Sigmoid colon (tissue), 7 donors: Measurements from ENCODE around the gene RPS14. TPM values are rescaled to one million over a fixed set of nuclear protein-coding genes. Genes with fewer than 3 reads are reported as not detected.
A peak's percentile ranks its signal among the peaks of the same experiment; 100 is the strongest.

Source experiments
- DNase-seq: peaks from one replicate; pipeline ENCODE4 v3.0.0-alpha.2; 2019
- H3K27ac ChIP-seq, 4 donors: fragments of 200-600 bp; sonication (generic); one replicate each; pipeline ENCODE4 v1.5.1; 2016 to 2019; ENCODE audit warnings: mild to moderate bottlenecking in 1 of 4
- H3K27me3 ChIP-seq, 3 donors: fragments of 200-600 bp; sonication (generic); one replicate each; pipeline ENCODE4 v1.5.1; 2019; ENCODE audit warnings: mild to moderate bottlenecking in 1 of 3
- H3K36me3 ChIP-seq, 4 donors: fragments of 200-600 bp; sonication (generic); one replicate each; pipeline ENCODE4 v1.5.1; 2016 to 2019
- H3K4me1 ChIP-seq, 4 donors: fragments of 200-600 bp; sonication (generic); one replicate each; pipeline ENCODE4 v1.5.1; 2017 to 2019
- H3K4me3 ChIP-seq, 4 donors: fragments of 200-600 bp; sonication (generic); one replicate each; pipeline ENCODE4 v1.5.1; 2017 to 2019; ENCODE audit warnings: mild to moderate bottlenecking in 2 of 4, moderate library complexity in 1 of 4
- H3K9me3 ChIP-seq, 4 donors: fragments of 200-600 bp in 3 of 4; sonication (generic) in 3 of 4; one replicate each; pipeline versions ENCODE4 v1.5.1 to v1.6.1; 2013 to 2019
- EP300 ChIP-seq, 4 donors: sonication (generic); formaldehyde crosslinking; IDR thresholded peaks; one replicate each; pipeline ENCODE4 v1.6.1; 2017; ENCODE audit warnings: antibody characterized with exemption in 4 of 4
- POLR2A ChIP-seq, 2 donors: fragments of 450-650 bp; IDR thresholded peaks; one replicate each; pipeline ENCODE4 v1.6.1; 2016; ENCODE audit warnings: antibody characterized with exemption in 2 of 2, mild to moderate bottlenecking in 2 of 2, moderate library complexity in 2 of 2
- POLR2AphosphoS5 ChIP-seq, 4 donors: sonication (generic); formaldehyde crosslinking; IDR thresholded peaks; one replicate each; pipeline ENCODE4 v1.6.1; 2017; ENCODE audit warnings: antibody characterized with exemption in 4 of 4
- WGBS, 2 donors: extraction: QIAGEN DNeasy Blood & Tissue Kit; methylation state at CpG; one replicate each; pipeline ENCODE4 v1.1.7; 2013; 5-methylcytosine and 5-hydroxymethylcytosine counted together
- intact Hi-C: fragments of 100-400 bp; cut with DNase I; formaldehyde crosslinking; loops from one replicate; pipeline ENCODE4 v1.15.1; 2023
- polyA plus RNA-seq, 3 donors: library from polyadenylated mRNA; stranded (reverse); fragments of 200-250 nt; gene quantifications; one replicate each; pipeline ENCODE4 v1.2.3, GENCODE V29; 2013
- total RNA-seq, 4 donors: library from RNA; depleted of rRNA; stranded (reverse); fragments of >200 nt; gene quantifications; one replicate each; pipeline ENCODE4 v1.1.0, GENCODE V29; 2016
- TF ChIP-seq, protein P1 (sequence below), 4 experiments: fragments of 450-650 bp in 3 of 4; fragments of 200-600 bp in 1 of 4; IDR thresholded peaks; one replicate each; pipeline ENCODE4 v1.5.1; 2016 to 2019; ENCODE audit warnings: antibody characterized with exemption in 4 of 4, mild to moderate bottlenecking in 3 of 4, moderate library complexity in 2 of 4
- donor health status: healthy with polysubstance abuse.
- donor health status: Bipolar disorder and iron deficiency.
- donor health status: healthy.

The RPS14 gene
- total and polyA plus RNA-seq, 7 donors: 3,111 to 7,878 (median 5,290) TPM

DNA sequence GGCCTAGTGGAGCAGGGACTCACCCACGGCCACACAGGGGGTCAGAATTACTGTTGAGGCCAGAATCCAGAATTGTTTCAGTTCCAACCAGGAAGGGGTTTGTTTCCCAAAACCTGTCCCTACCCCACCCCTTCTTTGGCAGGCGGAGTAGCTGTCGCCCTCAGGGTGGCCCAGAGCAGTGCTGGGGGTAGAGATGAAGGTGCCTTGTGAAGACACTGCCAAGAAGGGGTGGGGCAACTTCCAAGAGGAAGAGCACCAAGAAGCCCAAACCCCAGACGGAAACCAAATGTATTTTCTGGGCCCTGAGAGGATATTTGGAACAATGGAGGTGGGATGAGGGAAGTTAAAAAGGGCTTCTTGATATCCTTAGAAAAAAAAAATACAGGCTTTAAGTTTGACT is 47.0 kb upstream of the RPS14 start:
- TF ChIP-seq POLR2A (IDR thresholded peaks at IDR 0.05) (no peak), POLR2AphosphoS5 (IDR thresholded peaks at IDR 0.05) (no peak), EP300 (IDR thresholded peaks at IDR 0.05) (no peak)
- TF ChIP-seq, protein P1, sequence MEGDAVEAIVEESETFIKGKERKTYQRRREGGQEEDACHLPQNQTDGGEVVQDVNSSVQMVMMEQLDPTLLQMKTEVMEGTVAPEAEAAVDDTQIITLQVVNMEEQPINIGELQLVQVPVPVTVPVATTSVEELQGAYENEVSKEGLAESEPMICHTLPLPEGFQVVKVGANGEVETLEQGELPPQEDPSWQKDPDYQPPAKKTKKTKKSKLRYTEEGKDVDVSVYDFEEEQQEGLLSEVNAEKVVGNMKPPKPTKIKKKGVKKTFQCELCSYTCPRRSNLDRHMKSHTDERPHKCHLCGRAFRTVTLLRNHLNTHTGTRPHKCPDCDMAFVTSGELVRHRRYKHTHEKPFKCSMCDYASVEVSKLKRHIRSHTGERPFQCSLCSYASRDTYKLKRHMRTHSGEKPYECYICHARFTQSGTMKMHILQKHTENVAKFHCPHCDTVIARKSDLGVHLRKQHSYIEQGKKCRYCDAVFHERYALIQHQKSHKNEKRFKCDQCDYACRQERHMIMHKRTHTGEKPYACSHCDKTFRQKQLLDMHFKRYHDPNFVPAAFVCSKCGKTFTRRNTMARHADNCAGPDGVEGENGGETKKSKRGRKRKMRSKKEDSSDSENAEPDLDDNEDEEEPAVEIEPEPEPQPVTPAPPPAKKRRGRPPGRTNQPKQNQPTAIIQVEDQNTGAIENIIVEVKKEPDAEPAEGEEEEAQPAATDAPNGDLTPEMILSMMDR (IDR thresholded peaks at IDR 0.05): no peak
- intact Hi-C loops: no loop called here
- peak overlapping the region; percentile 58 to 78 (median 72) for H3K27ac ChIP-seq
- DNase-seq: no peak
- 83 to 87% methylated on average over 4 of the region's 4 CpGs for WGBS, 2 donors
- peaks cover 0 to 82% (median 72%) of the 10 kb centered on the region in 4 donors for H3K4me1 ChIP-seq
- H3K36me3 ChIP-seq: no peaks in the 10 kb centered on the region
- H3K27me3 ChIP-seq: no peaks in the 10 kb centered on the region
- no peak overlapping the region for H3K4me3 ChIP-seq
- H3K9me3 ChIP-seq: no peaks in the 10 kb centered on the region

DNA sequence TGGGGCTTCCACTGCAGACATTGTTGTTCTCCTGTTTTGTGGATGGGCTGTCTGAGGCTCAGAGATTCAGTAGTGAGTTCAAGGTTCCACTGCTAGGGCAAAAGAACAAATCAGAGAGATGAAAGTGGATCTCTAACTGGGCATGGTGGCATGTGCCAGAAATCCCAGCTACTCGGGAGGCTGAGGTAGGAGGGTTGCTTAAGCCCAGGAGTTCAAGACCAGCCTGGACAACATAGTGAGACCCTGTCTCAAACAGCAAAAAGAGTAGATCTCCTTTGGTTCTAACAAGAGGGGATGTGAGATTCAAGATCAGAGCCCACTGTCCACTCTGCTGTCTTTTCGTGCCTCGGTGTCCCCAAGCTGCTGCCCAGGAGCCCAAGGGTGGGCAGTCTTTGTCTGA is 46.6 kb upstream of the RPS14 start:
- no peak for TF ChIP-seq POLR2AphosphoS5 (IDR thresholded peaks at IDR 0.05)
- TF ChIP-seq, protein P1 (IDR thresholded peaks at IDR 0.05): no peak
- no peak for TF ChIP-seq POLR2A (IDR thresholded peaks at IDR 0.05)
- no peak for TF ChIP-seq EP300 (IDR thresholded peaks at IDR 0.05)
- Histone ChIP-seq H3K27ac (peak overlapping the region; percentile 58 to 78 (median 72)), H3K9me3 (no peaks in the 10 kb centered on the region), H3K4me3 (no peak overlapping the region), H3K36me3 (no peaks in the 10 kb centered on the region), H3K4me1 (peaks cover 0 to 83% (median 72%) of the 10 kb centered on the region in 4 donors), H3K27me3 (no peaks in the 10 kb centered on the region)
- intact Hi-C loops: no loop called here
- WGBS, 2 donors: 91 to 92% methylated on average over 3 of the region's 3 CpGs
- no peak for DNase-seq

DNA sequence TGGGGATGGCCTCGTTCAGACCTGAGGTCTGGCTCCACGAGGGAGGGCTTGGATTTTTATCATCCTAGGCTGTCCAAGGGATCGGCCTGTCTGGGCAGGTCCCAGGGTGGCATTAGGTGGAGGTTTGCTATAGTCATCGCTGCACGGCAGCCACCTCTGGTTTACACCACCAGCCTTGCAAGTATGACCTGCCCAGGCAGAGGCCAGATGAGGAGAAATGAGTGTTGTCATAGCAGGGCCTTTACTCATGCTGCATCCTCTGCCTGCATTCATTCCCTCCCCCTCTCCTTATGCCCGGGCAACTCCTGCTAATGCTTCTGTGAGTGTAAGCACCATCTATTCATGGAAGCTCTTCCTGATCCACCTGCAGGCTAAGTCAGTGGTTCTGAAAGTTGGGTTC is 43.1 kb upstream of the RPS14 start:
- WGBS, 2 donors: 85 to 87% methylated on average over 6 of the region's 6 CpGs
- Histone ChIP-seq H3K36me3 (no peaks in the 10 kb centered on the region), H3K4me1 (peaks cover 0 to 83% (median 74%) of the 10 kb centered on the region in 4 donors), H3K27me3 (no peaks in the 10 kb centered on the region), H3K9me3 (no peaks in the 10 kb centered on the region), H3K27ac (peak overlapping the region in 3 of 4 donors; percentile 95 to 97 (median 96)), H3K4me3 (no peak overlapping the region)
- intact Hi-C loops: no loop called here
- DNase-seq: no peak
- TF ChIP-seq, protein P1 (IDR thresholded peaks at IDR 0.05): no peak
- TF ChIP-seq POLR2AphosphoS5 (IDR thresholded peaks at IDR 0.05) (no peak), EP300 (IDR thresholded peaks at IDR 0.05) (no peak), POLR2A (IDR thresholded peaks at IDR 0.05) (no peak)

DNA sequence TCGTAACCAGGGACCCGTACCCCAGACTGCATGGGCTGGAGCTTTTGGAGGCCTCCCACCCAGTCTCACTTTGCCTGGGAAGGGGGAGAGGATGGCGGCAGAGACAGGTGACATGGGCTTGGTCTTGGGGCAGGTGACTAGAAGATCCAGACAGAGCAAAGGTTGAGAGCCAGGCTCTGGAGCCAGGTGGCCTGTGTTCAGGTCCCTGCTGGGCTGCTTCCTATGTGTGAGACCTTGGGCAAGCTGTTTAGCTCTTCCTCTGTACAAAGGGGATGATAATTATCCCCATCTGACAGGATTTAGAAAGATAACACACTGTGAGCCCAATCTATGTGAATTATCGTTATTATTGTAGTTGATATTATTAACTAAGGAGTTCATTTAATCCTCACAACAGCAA is 42.3 kb upstream of the RPS14 start:
- Histone ChIP-seq H3K4me1 (peaks cover 0 to 83% (median 74%) of the 10 kb centered on the region in 4 donors), H3K36me3 (no peaks in the 10 kb centered on the region), H3K4me3 (no peak overlapping the region), H3K27ac (peak overlapping the region; percentile 95 to 98 (median 96)), H3K9me3 (no peaks in the 10 kb centered on the region), H3K27me3 (no peaks in the 10 kb centered on the region)
- intact Hi-C loops: no loop called here
- 89 to 90% methylated on average over 4 of the region's 4 CpGs for WGBS, 2 donors
- no peak for DNase-seq
- TF ChIP-seq, protein P1 (IDR thresholded peaks at IDR 0.05): no peak
- no peak for TF ChIP-seq EP300 (IDR thresholded peaks at IDR 0.05)
- no peak for TF ChIP-seq POLR2AphosphoS5 (IDR thresholded peaks at IDR 0.05)
- no peak for TF ChIP-seq POLR2A (IDR thresholded peaks at IDR 0.05)

DNA sequence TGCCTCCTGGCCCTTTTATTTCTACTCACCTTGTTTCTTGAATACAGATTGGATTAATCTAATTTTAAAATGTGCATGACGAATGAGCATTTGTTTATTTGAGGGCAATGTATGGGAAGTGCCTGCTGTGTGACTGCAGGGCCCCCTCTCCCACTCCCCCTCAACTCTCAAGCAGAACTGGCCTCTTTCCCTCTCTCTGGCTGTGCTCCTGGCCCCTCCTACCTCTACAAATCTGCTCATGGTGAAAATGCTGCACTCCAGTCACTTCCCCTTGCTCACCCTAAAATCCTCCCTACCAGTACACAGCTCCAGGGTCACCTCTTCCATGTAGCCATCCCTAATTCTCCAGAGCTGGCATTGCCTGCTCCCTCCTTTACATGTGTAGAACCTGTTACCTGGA is 41.2 kb upstream of the RPS14 start:
- H3K4me1 ChIP-seq: peaks cover 0 to 74% (median 67%) of the 10 kb centered on the region in 4 donors
- intact Hi-C loops: no loop called here
- no peaks in the 10 kb centered on the region for H3K9me3 ChIP-seq
- TF ChIP-seq POLR2A (IDR thresholded peaks at IDR 0.05) (no peak), EP300 (IDR thresholded peaks at IDR 0.05) (no peak), POLR2AphosphoS5 (IDR thresholded peaks at IDR 0.05) (no peak)
- TF ChIP-seq, protein P1 (IDR thresholded peaks at IDR 0.05): no peak
- no peaks in the 10 kb centered on the region for H3K36me3 ChIP-seq
- no peak overlapping the region for H3K4me3 ChIP-seq
- no peak for DNase-seq
- H3K27me3 ChIP-seq: no peaks in the 10 kb centered on the region
- 56 to 93% methylated on average over 1 of the region's 1 CpG for WGBS, 2 donors
- H3K27ac ChIP-seq: peak overlapping the region; percentile 95 to 98 (median 96)
